ENCODE results near the gene TICAM1. TPM values are rescaled to one million over a fixed set of nuclear protein-coding genes. Genes with fewer than 3 reads are reported as not detected.
"Not testable (repeated sequence)": the region's sequence is repeated elsewhere in the genome, so short reads cannot be mapped to it uniquely, and the experiment has no call there.

TICAM1 gene
- total RNA-seq, 1 donor from 2014 or later: 20.5 TPM

DNA sequence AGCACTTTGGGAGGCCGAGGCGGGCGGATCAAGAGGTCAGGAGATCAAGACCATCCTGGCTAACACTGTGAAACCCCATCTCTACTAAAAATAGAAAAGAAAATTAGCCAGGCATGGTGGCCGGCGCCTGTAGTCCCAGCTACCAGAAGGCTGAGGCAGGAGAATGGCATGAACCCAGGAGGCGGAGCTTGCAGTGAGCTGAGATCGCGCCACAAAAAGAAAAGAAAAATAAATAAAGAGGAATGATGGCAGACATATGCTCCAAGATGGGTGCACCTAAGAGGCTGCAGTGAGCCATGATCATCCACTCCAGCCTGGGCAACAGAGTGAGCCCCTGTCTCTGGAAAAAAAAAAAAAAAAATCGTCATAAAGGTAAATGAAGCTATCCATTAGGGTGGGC lies 14.5 kb upstream of the TICAM1 start:
- intact Hi-C loops (cut with micrococcal nuclease): not testable (repeated sequence)

DNA sequence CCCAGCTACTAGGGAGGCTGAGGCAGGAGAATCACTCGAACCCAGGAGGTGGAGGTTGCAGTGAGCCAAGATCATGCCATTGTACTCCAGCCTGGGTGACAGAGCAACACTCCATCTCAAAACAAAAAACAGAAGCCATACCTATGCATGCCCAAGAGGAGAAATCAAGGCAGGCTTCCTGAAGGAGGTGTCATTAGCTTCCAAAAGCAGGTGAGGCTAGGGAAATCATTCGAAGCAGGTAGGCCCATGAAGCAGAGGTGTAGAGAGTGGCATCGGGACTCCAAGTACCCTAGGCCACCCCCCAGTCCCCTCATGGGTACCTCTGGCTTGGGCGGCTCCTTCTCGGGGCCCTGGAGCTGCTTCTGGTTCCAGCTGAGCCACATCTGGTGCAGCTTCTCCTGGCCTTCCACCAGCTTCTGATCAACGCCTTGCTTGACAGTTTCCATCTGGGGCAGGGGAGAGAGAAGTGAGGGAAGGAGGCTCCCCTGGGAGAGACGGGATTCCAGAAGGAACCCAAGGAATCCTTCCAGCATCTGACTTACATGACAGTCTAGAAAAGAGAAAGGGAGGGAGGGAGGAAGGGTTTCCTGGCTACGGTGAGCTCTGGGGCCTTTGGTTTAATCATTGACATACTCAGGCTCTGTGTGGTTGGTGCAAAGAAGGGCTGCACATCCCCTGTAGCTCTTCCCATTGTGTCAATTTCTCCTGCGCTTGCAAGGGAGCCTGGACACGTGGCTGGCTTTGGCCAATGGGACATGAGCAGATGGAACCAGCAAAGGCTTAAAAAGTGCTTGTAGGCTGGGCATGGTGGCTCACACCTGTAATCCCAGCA lies 13.1 kb upstream of the TICAM1 start:
- intact Hi-C loops (cut with micrococcal nuclease): no loop called here

DNA sequence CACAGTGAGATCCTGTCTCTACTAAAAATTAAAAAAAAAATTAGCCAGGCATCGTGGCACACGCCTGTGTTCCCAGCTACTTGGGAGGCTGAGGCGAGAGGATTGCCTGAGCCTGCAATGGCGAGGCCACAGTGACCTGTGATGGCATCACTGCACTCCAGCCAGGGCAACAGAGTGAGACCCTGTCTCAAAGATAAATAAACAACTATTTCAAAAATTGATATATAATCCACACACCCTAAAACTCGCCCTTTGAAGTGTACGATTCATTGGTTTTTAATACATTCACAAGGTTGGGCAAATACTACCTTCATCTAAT lies 12.1 kb upstream of the TICAM1 start:
- intact Hi-C loops (cut with micrococcal nuclease): no loop called here

DNA sequence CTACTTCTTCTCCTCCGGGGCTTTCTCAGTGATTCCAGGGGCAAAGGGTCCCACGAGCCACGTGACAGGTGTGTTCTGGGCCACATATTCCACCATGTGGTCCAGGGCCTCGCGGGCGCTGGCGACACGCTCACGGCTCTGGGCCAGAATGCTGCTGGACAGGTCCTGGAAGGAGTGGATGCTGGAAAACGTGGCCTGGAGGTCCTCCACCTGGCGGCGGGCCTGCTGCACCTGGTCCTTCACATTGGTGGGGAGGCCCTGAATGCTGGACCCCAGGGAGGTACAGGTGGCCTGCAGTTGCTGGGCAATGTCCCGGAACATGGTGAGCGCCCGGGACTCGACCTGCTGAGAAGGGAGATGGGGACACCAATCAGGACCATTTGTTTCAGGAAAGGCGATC lies 7.7 kb upstream of the TICAM1 start:
- intact Hi-C loops (cut with micrococcal nuclease): no loop called here

DNA sequence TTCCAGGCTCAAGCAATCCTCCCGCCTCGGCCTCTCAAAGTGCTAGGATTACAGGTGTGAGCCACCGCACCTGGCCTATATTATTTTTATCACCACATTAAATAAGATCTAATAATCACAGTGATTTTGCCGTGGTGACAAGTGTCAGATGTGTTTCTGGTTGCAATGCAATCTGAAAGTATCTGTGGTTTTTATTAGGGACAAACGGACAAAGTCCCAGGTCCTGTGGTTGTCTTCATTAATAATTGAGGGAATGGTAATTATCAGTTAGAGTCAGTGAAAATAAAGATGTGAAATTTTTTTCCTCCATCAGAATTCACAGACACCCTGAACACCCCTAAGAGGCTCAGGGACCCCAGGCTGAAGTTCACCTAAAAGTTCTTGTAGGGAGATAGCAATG lies 1.3 kb upstream of the TICAM1 start:
- intact Hi-C loops (cut with micrococcal nuclease): no loop called here

DNA sequence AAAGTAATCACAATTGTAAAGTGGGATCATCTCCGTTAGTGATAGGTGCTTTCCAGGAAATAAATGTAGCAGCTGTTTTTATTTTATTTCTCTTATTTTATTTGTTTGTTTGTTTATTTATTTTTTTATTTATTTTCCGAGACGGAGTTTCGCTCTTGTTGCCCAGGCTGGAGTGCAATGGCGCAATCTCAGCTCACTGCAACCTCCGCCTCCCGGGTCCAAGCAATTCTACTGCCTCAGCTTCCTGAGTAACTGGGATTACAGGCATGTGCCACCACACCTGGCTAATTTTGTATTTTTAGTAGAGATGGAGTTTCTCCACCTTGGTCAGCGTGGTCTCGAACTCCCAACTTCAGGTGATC lies 448 bp upstream of the TICAM1 start:
- intact Hi-C loops (cut with micrococcal nuclease): not testable (repeated sequence)

DNA sequence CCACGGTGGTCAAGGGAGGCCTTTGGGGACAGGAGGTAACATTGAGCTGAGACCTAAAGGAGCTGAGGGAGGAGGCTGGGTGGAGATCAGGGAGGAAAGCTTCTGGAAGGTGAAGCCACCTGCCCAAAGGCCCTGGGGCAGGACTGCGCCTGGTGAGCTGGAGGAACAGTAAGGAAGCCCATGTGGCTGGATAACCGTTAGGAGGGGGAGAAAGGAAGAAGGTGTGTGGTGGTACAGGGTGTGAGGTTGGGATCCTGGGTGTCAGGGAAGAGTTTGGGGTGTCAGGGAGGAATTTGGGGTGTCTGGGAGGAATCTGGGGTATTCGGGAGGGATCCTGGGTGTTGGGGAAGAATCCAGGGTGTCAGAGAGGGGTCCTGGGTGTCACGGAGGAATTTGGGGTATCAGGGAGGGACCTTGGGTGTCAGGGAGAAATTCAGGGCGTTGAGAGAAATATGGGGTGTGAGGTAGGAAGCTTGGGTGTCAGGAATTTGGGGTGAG lies 695 bp downstream of the TICAM1 start:
- intact Hi-C loops (cut with micrococcal nuclease): no loop called here

DNA sequence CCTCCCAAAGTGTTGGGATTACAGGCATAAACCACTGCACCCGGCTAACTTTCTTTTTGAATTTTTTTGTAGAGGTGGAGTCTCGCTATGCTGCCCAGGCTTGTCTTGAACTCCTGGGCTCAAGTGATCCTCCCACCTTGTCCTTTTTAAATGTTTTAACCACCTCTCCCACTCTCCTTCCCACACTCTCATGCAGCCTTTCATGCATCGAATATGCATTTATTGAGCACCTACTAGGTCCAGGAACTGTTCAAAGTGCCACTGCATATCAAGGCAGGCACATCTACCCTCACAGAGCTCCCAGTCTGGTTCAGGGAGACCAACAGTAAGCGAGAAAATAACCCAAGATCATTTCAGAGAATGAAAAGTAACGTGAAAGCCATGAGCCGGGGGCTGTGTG lies 1.2 kb downstream of the TICAM1 start:
- intact Hi-C loops (cut with micrococcal nuclease): no loop called here

DNA sequence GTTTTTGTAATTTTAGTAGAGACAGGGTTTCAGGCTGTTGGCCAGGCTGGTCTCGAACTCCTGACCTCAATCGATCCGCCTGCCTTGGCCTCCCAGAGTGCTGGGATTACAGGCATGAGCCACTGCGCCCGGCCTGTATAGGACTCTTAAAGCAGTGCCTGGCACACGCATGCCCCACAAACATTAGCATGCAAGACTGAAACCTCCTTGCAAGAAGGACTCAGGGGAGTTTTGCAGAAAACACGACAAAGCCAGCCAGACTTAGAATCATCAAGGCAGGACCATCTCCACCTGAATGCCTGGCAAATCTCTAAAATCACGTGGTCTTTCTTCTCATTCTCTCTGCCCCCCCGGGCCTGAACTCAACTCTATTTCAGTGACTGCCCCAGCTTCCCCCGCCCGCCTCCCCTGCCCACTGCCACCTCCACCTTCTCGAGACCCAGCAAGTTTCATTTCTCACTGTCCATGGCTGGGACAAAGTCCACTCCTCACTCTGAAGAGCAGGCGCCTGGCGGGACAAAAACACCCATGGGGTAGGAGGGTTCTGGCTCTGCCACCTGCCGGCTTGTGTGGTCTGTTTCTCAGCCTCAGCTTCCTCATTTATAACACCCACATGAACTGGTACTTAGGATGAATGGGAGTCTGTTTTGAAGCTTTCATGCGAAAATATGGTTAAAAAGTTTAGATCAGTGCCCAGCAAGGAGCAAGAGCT lies 2.4 kb downstream of the TICAM1 start:
- intact Hi-C loops (cut with micrococcal nuclease): no loop called here

DNA sequence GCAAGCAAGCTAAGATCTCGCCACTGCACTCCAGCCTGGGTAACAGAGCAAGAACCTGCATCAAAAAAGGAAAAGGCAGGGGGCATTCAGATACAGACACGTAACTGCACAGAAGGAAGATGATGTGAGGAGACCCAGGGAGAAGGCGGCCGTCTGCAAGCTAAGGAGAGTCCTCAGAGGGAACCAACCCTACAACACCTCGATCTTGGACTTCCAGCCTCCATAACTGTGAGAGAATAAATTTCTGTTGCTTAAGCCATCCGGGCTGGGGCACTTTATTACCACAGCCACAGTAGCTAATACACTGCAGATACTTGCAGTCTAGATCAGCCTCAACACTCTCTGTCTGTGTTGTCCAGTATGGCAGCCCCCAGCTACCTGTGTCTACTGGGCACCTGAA lies 7.9 kb downstream of the TICAM1 start:
- intact Hi-C loops (cut with micrococcal nuclease): no loop called here

DNA sequence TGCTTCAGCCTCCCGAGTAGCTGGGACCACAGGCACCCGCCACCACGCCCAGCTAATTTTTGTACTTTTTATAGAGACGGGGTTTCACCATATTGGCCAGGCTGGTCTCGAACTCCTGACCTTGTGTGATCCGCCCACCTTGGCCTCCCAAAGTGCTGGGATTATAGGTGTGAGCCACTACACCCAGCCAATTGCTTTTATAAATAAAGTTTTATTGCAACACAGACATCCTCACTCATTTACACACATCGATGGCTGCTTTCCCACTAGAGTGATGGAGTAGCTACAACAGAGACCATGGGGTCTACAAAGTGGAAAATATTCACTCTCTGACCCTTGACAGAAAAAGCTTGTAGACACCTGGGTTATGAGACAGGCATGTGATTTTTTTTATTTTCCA lies 9.2 kb downstream of the TICAM1 start:
- intact Hi-C loops (cut with micrococcal nuclease): not testable (repeated sequence)

DNA sequence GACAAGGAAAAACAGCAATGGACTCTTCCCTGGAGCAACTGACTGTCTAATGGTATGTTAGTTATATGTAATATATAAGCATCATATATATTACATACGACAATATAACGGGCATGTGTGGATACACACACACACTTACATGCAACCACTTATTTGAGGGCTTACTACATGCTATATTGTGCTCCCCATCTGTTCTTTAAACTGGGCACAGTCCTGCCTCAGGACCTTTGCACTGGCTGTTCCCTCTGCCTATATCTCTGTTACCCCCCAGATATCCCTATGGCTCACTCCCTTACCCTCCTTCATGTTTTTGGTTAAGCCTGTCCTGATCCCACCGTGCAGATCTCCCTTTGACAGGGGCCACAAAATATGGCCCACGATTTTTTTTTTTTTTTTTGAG lies 10.2 kb downstream of the TICAM1 start:
- intact Hi-C loops (cut with micrococcal nuclease): no loop called here

DNA sequence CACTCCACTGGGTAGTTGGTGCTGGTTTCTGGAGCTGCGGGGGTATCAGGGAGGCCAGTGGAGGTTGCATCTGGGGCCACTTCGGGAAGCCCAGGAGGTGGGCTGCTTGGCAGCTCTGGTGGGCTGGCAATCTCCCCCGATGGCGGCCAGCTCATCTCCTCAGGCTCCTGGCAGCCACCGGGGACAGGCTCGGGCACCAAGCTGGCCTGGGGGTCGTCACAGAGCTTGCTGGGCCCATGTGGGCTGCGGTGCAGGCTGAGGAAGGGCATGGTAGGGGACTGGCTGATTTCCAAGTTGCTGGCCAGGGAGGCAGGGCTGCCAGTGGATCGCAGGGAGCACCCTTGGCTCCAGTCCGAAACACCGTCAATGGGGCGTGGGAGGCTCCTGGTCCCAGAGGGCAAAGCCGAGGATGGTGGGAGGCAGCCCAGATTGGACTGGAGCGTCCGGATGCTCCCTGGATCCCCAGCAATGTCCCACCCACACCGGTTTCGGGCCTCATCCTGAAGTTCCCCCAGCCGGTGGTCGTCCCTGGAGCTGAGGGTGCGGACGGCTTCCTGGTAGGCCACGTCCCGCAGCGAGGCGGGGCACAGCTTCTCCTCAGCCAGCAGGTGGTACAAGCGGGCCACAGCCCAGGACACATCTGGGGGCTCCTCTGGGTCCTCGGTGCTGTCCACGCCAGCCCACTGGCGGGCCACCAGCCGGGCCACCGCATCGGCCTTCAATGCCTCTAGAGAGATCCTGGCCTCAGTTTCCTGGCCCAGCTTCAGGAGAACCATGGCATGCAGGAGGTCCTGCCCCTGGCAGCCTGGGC lies 13.8 kb downstream of the TICAM1 start:
- intact Hi-C loops (cut with micrococcal nuclease): no loop called here

DNA sequence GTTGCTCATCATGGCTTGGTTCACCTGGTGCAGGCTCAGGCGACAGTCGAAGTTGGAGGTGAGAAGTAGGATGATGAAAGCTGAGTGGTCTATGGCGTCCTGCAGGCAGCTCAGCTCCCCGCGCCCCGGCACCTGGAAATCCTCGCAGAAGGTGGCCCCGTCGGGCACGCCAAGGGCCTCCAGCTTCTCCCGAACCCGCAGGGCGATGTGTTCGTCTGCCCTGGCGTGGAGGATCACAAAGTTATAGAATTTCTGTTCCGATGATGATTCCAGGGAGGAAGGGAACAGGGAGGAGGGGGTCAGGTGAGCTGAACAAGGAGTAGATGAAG lies 14.6 kb downstream of the TICAM1 start:
- intact Hi-C loops (cut with micrococcal nuclease): no loop called here

DNA sequence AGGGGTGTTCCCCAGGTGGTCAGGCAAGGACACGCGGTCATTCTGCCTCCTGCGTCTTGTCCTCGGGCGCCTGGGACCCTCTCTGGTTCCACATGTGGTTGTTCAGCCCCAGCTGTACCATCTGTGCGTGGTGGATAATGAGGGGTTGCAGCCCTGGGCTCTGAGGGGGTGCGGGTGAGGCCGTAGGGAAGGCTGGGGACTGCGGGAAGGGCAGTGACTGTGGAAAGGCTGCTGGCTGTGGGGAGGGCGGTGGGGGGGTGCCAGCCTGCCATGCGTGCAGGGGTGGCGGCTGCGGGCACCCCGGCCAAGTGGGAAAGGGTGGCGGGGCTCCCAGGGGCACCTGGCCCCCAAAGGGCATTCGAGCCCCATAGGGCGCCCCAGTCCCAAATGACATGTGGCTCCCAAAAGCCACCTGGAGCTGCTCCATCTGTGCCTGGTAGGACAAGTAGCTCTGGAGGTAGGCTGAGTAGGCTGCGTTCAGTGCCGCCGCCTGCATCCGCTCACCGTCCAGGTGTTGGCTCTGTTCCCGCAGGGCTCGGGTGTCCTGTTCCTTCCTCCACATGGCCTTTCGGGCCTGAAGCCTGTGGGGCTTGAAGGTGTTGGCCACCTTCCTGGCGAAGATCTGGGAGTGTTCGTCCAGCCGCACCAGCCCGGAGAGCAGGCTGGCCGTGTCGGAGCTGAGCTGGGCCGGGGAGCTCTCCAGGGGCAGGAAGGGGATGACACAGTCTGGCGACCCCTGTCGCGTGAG lies 15.1 kb downstream of the TICAM1 start:
- intact Hi-C loops (cut with micrococcal nuclease): no loop called here

DNA sequence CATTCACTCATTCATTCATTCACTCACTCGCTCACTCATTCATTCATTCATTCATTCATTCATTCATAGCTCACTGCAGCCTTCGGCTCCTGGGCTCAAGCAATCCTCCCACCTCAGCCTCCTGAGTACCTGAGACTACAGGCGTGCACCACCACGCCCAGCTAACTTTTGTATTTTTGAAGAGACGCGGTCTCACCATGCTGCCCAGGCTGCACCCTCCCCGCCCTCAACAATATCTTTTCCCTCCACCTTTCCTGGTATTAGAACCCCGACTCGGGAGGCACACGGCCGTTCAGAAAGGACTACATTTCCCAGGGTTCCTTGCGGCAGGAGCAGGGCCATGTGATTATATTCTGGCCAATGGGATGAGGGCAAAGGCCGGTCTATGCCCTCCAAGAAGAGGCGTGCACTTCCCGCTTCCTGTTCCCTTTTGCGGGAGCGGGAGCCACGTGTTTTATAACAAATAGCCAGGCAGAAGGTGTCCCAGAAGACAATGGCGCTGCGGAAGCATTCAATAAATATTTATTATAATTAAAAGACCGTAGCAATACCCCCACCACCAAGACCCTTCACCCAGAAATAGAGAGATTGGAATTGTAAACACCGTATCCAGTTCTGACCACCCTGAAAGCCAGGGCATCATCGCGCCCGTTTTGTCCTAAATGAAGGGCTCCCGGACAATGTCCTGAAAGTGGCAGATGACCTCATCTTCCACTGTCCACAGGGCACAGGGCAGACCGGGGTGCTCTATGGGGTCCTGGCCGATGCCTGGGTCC lies 15.9 kb downstream of the TICAM1 start:
- intact Hi-C loops (cut with micrococcal nuclease): no loop called here

DNA sequence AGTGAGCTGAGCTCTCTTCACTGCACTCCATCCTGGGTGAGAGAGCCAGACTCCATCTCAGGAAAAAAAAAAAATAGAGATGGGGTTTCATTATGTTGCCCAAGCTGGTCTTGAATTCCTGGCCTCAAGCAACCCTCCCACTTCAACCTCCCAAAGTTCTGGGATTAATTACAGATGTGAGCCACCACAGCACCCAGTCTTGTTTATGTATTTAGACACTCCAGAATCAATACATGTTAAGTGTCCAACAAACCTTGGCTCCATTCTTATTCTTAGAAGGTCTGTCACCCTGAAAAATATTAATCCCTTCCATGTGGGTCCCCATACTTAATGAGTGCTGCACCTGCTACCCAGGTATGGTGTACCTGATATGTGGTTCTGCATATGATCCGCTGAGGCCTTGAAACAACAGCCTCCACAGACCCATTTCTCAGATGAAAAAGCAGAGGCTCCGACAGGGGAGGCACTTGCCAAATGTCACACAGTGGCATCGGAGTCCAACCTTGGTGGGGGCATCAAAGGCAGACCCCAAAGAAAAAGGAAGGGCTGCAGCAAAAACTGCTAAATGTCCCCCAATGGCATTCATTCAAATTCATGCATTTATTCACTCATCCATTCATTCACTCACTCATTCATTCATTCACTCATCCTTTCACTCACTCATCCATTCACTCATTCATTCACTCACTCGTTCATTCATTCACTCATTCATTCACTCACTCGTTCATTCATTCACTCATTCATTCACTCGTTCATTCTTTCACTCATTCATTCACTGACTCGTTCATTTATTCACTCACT lies 16.7 kb downstream of the TICAM1 start:
- intact Hi-C loops (cut with micrococcal nuclease): no loop called here

DNA sequence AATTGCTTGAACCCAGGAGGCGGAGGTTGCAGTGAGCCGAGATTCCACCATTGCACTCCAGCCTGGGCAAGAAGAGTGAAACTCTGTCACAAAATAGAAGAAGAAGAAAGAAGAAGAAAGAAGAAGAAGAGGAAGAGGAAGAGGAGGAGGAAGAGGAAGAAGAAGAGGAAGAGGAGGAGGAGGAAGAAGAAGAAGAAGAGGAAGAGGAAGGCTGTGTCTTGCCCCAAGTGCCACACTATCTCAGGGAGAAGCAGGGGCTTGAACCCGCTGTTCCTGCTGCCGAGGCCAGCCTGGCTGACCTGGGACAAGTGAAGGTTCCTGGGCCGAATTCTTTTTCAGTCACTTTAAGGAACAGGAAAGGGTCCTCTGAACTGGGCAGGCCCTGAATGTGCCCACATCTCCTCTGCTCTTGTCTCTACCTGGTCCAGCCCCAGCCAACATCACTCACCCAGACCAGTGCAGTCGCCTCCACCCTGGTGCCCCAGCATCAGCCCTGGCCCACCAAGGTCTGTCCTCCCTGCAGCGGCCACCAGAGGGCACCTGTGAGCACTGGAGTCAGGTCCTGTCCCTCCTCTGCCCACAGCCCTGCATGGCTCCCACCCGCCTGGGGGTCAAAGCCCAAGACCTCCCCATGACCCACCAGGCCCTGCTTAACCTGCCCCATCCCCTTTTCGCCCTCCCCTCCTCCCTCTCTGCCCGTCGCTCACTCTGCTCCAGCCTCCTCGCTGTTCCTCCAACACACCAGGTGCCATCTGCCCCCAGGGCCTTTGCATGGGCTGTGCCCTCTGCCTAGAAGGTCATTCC lies 20.0 kb downstream of the TICAM1 start:
- intact Hi-C loops (cut with micrococcal nuclease): loop anchor here (2.0 kb wide), 1 partner anchor 219 kb away; no protein-coding TSS in a partner anchor

DNA sequence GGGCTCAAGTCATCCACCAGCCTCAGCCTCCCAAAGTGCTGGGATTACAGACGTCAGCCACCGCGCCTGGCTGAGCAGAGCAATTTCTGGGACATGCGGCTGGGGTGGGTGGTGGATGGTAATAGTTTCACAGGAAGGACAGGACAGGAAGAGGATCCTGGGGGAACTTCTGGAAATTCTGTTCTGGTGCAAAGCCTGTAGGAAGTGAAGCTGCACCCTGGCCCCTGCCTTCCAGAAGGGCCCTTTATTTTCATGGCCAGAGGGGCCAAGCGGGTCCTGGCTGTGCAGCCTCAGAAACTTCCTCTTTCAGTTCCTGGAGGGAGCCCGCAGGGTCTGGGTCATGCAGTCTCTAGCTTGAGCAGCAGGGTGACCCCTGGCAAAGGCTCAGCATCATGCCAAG lies 24.3 kb downstream of the TICAM1 start:
- intact Hi-C loops (cut with micrococcal nuclease): no loop called here

All from T-helper 2 cell treated with Interferon-gamma antibody and Interleukin-4, amounts not matched to agents 100 ng/mL and 5 ng/mL, for 36 hours (primary cell).